Measurements from ENCODE around the gene ACTRT3.
A peak's percentile ranks its signal among the peaks of the same experiment; 100 is the strongest.

Gene ACTRT3

GRCh38 chr3:169769287-169770181 is at the start of gene ACTRT3:
TSS of gene ACTRT3 (minus strand) at chr3:169769561. CDS start at chr3:169769520, 41 bp downstream.
- peak within 1 kb of the TSS; percentile 71 for H2AFZ ChIP-seq (ENCODE audit: low read depth, low read length)
- H3K79me2 ChIP-seq (ENCODE audit: insufficient read depth, low read length) = peaks cover 16% of the 10 kb centered on the region
- no peaks in the 10 kb centered on the region for H3K9me3 ChIP-seq (ENCODE audit: insufficient read depth, low read length, severe bottlenecking)
- ATAC-seq (ENCODE audit: insufficient read depth, low read depth) = no peak
- TF ChIP-seq EZH2 (IDR thresholded peaks at IDR 0.05; ENCODE audit: borderline replicate concordance, low read depth, low read length, severe bottlenecking) (no peak), CTCF (IDR thresholded peaks at IDR 0.05; ENCODE audit: borderline replicate concordance, extremely low read depth, low read length, poor library complexity, severe bottlenecking) (no peak)
- DNase-seq = peak; percentile 43
- peak within 1 kb of the TSS; percentile 29 to 54; a peak in 3 of 4 replicates for H3K4me3 ChIP-seq (ENCODE audit: low read depth in 1 of 2, low read length in 2 of 2)
- peak within 1 kb of the TSS; percentile 65 for H3K4me2 ChIP-seq (ENCODE audit: insufficient read depth, low read length)
- peaks cover 5% of the 10 kb centered on the region for H3K36me3 ChIP-seq (ENCODE audit: insufficient read depth, low read length)
- no peak within 1 kb of the TSS; the same call in 1 of the 2 replicates for H3K27ac ChIP-seq (ENCODE audit: low read length)
- H4K20me1 ChIP-seq (ENCODE audit: insufficient read depth, low read length) = no peaks in the 10 kb centered on the region; the same call in 1 of the 2 replicates
- peaks cover 22% of the 10 kb centered on the region for H3K4me1 ChIP-seq (ENCODE audit: insufficient read depth, low read length)
- H3K9ac ChIP-seq (ENCODE audit: low read depth, low read length) = peak within 1 kb of the TSS; percentile 50
- no peaks in the 10 kb centered on the region for H3K27me3 ChIP-seq (ENCODE audit: insufficient read depth, low read length, poor library complexity)

- no peak overlapping the region for H3K4me2 ChIP-seq (ENCODE audit: insufficient read depth, low read length)
- H3K4me1 ChIP-seq (ENCODE audit: insufficient read depth, low read length) = peaks cover 10% of the 10 kb centered on the region
- no peaks in the 10 kb centered on the region for H3K36me3 ChIP-seq (ENCODE audit: insufficient read depth, low read length)
- H3K9me3 ChIP-seq (ENCODE audit: insufficient read depth, low read length, severe bottlenecking) = peaks cover 7% of the 10 kb centered on the region
- ATAC-seq (ENCODE audit: insufficient read depth, low read depth) (no peak), DNase-seq (no peak)
- no peak overlapping the region for H3K27ac ChIP-seq (ENCODE audit: low read length)
- no peak for TF ChIP-seq CTCF (IDR thresholded peaks at IDR 0.05; ENCODE audit: borderline replicate concordance, extremely low read depth, low read length, poor library complexity, severe bottlenecking)
- TF ChIP-seq EZH2 (IDR thresholded peaks at IDR 0.05; ENCODE audit: borderline replicate concordance, low read depth, low read length, severe bottlenecking) = no peak
- H3K9ac ChIP-seq (ENCODE audit: low read depth, low read length) = no peak overlapping the region
- no peaks in the 10 kb centered on the region for H3K79me2 ChIP-seq (ENCODE audit: insufficient read depth, low read length)
- H4K20me1 ChIP-seq (ENCODE audit: insufficient read depth, low read length) = no peaks in the 10 kb centered on the region
- H3K4me3 ChIP-seq (ENCODE audit: low read depth in 1 of 2, low read length in 2 of 2) = no peak overlapping the region
- peaks cover 6% of the 10 kb centered on the region for H3K27me3 ChIP-seq (ENCODE audit: insufficient read depth, low read length, poor library complexity)
- H2AFZ ChIP-seq (ENCODE audit: low read depth, low read length) = no peak overlapping the region
These were observed 49.0 kb upstream of the ACTRT3 start for GRCh38 chr3:169818316-169818715.

- Histone ChIP-seq H3K4me1 (ENCODE audit: insufficient read depth, low read length) (peaks cover 35% of the 10 kb centered on the region), H4K20me1 (ENCODE audit: insufficient read depth, low read length) (no peaks in the 10 kb centered on the region), H3K4me2 (ENCODE audit: insufficient read depth, low read length) (no peak overlapping the region), H3K27ac (ENCODE audit: low read length) (no peak overlapping the region), H3K9ac (ENCODE audit: low read depth, low read length) (no peak overlapping the region), H3K27me3 (ENCODE audit: insufficient read depth, low read length, poor library complexity) (peaks cover 23% of the 10 kb centered on the region), H2AFZ (ENCODE audit: low read depth, low read length) (no peak overlapping the region), H3K79me2 (ENCODE audit: insufficient read depth, low read length) (no peaks in the 10 kb centered on the region), H3K4me3 (ENCODE audit: low read depth in 1 of 2, low read length in 2 of 2) (no peak overlapping the region), H3K36me3 (ENCODE audit: insufficient read depth, low read length) (no peaks in the 10 kb centered on the region), H3K9me3 (ENCODE audit: insufficient read depth, low read length, severe bottlenecking) (peaks cover 7% of the 10 kb centered on the region)
- no peak for TF ChIP-seq EZH2 (IDR thresholded peaks at IDR 0.05; ENCODE audit: borderline replicate concordance, low read depth, low read length, severe bottlenecking)
- DNase-seq (no peak), ATAC-seq (ENCODE audit: insufficient read depth, low read depth) (no peak)
These were observed 46.3 kb upstream of the ACTRT3 start for GRCh38 chr3:169815590-169816150.

Measured in DND-41 (cell line).